TTC549 (cell line): ENCODE data around the gene PCLO.
"Not testable (repeated sequence)": the region's sequence is repeated elsewhere in the genome, so short reads cannot be mapped to it uniquely, and the experiment has no call there.

Source experiments
- FAIRE-seq: peaks from 2 replicates; lab custom pipeline; 2012; peaks lifted over from hg19 to GRCh38; lab: Jason Lieb, UNC

Gene PCLO

GRCh38 chr7:83130623-83131545, 31.8 kb downstream of the PCLO start:
- no peak for FAIRE-seq

DNA sequence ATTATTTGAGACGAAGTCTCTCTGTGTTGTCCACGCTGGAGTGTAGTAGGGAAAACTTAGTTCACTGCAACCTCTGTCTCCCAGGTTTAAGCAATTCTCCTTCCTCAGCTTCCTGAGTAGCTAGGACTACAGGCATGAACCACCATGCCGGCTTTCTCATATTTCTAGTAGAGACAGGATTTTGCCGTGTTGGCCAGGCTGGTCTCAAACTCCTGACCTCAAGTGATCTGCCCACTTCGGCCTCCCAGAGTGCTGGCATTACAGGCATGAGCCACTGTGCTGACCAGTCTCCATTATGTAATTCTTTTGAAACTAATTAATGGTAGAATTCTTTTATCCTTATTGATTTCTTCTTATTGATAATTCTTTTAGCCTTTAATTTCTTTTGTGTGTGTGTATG, 32.5 kb downstream of the PCLO start:
- no peak for FAIRE-seq

DNA sequence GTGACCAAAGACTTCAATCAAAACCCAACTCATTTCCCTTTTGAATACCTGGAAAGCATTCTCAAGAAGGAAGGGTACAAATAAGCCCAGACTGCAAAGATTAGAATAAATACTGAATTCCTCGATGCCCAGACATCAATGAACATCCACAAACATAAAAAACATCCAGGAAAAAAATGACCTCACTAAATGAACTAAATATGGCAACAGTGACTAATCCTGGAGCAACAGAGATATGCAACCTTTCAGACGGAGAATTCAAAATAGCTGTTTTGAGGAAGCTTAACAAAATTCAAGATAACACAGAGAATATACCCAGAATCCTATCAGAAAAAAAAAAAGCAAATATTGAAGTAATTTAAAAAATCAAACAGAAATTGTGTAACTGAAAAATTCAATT, 43.2 kb downstream of the PCLO start:
- FAIRE-seq: no peak

GRCh38 chr7:83119026-83119382, 43.7 kb downstream of the PCLO start:
- FAIRE-seq: no peak

DNA sequence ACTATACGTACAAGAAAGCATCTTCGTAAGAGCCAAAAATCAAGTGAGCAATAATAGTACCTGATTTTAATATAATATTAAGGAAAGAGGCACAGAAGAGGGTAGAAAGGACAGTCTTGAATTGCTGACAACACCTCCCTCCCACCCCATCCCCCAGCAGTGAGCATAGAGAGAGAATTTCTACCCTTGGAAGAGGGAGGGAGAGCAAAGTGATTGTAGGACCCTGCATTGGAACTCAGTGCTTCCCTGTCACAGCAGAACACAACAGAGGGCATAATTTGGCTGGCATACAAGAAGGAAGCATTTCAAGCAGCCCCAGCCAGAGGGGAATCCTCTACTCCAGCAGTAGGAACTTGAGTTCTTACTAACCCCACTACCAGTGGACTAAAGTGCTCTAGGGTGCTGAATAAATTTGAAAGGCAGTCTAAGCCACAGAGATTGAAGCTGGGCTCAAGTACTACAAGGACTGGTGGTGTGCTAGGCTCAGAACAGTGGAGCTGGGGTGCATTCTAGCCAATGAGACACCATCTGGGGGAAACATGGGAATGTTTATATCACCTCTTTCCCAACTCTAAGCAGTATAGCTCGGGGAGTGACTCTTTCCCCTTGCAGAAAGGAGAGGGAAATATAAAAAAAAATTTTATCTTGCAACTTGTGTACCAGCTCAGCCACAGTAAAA, 44.2 kb downstream of the PCLO start:
- FAIRE-seq: no peak

DNA sequence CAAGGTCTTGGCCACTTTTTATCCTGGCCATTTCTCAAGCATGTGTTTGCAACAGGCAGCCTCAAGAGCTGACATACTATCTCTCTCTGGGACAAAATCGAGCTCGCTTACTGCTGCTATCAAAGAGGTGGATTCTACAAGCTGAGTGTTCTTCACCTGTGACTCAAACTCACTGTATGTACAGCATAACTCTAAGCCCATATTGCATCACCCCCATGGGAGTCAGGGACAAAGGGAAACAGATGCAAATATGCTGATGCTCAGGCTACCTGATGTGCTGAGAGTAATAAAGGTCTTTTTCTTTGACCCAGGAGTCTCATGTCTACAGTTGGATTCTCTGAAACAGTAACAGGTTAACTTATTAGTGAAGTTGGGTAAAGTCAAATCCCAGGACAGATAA, 45.2 kb downstream of the PCLO start:
- FAIRE-seq: no peak

- no peak for FAIRE-seq
Observed at GRCh38 chr7:83111391-83111790, 51.3 kb downstream of the PCLO start.

DNA sequence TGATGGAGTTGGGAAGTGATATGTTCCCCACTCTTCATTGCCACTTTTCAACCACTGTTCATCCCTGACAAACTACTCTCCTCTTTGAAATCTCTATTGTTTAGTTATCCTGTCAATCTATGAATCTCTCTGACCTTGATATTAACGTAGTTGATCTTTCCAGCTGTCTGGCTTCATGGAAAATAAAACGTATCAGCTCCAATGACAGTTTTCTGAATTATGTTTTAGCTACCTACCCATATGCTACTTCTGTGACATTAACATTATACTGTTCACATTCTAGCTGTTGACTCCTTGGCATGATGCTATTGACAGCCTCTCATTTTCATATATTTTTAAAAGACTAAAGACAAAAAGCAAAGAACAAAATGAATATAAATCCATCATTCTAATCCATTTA, 53.3 kb downstream of the PCLO start:
- no peak for FAIRE-seq

DNA sequence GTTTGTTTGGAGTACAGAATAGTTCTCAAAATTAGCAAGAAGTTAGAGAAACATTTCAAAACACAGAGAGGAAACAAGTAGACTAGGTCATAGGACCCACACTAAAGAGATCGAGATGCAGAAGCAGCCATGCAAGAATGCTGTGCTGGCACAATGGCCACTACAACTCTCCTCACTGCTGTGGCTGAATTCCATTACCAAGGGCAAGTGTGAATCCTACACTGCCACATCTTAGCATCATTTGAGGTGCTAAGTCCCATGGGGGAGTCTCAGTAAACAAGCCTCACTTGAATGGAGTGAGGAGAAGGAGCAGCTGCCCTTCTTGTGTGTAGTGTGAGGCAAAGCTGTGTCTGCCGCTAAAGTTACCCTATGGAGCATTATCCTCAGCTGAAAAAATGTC, 56.7 kb downstream of the PCLO start:
- no peak for FAIRE-seq

GRCh38 chr7:83105063-83105462, 57.6 kb downstream of the PCLO start:
- no peak for FAIRE-seq

GRCh38 chr7:83101530-83101929, 61.2 kb downstream of the PCLO start:
- FAIRE-seq: no peak

DNA sequence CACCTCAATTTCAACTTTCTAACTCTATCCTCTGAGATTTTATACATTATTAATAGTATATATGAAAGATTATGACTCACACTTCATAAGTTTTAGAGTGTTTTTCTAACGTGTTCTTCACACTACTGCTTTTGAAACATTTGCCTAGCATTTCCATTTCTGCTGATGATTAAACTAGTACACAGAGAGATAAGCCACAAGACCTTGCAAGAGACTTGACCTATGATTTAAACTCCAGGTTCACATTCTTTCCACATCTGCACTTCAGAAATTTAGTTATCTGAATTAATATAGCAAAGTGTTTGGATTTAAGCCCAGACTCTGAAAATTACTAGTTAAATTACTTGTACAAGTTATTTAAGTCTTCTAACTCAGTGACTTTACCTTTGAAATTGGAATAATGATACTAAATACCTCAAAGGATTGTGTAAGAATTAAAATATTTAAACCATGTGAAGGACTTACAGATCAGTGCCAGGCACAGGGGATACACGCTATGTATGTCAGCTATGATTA, 66.6 kb downstream of the PCLO start:
- FAIRE-seq: no peak

DNA sequence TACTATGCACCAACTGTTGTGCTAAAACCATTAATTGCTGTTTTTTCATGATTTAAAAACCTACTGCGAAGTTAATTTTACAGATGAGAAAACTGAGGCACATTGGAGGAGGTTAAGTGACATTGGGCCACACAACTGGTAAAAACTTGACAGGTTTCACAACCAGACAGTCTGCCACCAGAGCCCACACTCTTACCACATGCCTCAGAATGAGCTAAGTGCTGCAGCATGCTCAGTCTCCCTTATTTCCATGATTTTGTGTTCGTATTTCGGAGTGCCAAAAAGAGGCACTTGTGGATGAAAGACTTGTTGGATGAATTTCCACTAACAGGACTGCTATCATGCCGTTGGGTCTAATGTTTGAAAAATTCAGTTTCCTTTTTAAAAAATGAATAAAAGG, 77.4 kb downstream of the PCLO start:
- no peak for FAIRE-seq

DNA sequence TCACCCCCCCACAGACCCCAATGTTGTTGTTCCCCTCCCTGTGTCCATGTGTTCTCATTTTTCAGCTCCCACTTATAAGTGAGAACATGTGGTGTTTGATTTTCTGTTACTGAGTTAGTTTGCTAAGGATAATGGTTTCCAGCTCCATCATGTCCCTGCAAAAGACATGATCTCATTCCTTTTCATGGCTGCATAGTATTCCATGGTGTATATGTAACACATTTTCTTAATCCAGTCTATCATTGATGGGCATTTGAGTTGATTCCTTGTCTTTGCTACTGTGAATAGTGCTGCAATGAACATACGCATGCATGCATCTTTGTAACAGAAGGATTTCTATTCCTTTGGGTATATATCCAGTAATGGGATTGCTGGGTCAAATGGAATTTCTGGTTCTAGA, 82.8 kb downstream of the PCLO start:
- not testable (repeated sequence) for FAIRE-seq

- FAIRE-seq: no peak
Observed at GRCh38 chr7:83077328-83077727, 85.4 kb downstream of the PCLO start.

GRCh38 chr7:83072576-83073517, 89.8 kb downstream of the PCLO start:
- FAIRE-seq: peak; percentile 72

DNA sequence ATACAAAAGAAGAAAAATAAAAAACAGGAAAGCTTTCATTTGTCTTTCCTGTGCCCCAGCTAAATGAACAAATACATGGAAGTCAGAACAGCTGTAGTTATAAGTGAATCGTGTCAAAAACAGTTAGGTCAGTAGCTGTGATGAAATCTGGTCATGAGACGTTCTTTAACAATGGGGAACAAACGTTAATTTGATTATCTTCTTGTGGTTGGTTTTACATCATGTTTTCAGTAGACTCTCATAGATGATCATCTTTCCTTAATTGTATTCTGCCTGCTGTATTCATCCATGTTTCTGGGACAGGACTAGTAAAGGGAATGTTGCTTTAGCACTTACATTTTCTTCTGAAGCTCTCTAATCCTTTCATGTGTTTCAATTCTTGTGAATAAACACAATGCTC, 97.0 kb downstream of the PCLO start:
- FAIRE-seq: no peak

DNA sequence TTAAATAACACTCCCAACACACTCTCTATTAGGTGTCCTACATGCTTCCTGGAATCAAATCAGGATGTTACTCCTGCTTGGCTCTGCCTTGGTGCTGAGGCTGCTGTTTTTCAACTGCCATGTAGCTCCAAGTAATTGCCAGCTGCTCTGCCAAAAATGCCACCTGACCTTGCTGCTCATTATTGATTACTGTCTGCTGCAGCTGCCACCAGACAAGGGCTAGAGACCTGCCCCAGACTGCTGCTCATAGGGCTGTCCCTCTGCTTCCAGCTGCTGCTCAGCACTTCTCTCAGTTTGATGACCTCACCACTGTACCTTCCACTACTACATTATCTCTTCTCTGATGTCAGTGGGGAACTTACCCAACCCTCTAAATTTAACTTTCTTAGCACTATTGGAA, 102.5 kb downstream of the PCLO start:
- FAIRE-seq: no peak

GRCh38 chr7:83058667-83059066, 104.0 kb downstream of the PCLO start:
- no peak for FAIRE-seq

DNA sequence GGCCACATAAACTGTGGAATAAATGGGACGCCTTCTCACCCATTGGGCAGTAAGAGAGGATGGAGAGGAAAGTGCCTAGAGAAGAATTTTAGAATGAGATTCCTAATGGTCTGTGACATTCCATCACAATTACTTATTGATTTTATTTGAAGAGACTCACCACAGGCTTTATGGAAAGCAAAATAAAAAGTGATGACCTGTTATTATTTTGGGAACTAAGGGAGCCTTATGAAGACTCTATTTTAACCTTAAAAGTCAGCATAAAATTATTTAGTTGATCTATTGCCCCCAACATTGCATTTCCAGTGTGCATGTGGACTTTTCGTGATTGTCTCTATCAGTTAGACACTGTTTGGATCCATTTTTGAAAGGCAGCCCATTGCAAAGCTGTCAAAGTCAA, 107.5 kb downstream of the PCLO start:
- no peak for FAIRE-seq

DNA sequence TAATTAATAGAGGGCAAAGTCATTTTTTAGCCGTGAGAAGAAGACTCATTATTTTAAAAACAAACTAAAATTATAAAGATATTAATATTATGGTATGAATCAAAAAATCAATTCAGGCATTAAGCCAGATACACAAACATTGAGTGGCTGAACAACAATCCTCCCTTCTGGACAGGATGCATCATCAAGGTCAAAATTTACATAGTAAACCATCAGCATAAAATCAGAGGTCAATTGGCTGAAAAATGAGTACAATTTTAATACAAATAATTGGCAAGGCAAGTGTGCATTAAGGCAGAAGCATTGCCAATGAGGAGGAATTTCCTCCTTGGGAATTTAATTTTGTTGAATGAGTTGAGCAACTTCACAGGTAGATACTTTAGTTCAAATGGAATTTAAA, 108.2 kb downstream of the PCLO start:
- FAIRE-seq: no peak

DNA sequence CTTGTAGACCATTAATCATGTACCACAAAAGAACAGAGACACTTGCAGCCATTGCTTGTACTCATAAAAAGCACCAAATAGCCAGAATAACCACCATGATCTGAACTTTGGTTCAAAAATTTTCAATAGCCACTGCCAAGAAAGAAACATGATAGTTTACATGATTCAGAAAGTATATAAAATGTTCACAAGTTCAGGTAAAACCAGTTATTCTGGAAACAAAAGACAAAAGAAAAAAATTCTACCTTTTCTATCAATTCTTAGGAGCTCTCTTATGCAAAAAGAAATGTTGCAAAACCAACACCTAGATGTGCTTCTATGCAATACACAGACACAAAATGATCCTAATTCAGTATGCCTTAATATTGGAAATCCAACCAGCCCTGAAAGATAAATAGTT, 108.7 kb downstream of the PCLO start:
- no peak for FAIRE-seq

- FAIRE-seq: no peak
Observed at GRCh38 chr7:83040484-83040883, 122.2 kb downstream of the PCLO start.
